Hematopoietic multipotent progenitor cell treated with erythropoietin and hydrocortisone succinate and interleukin-3 and kit ligand, for 6 days (in vitro differentiated cells): Measurements from ENCODE around the gene RILP.

Source experiments
- DNase-seq: peaks from one replicate; pipeline ENCODE4 v3.0.0-alpha.2; 2015

RILP gene

GRCh38 chr17:1597861-1598342, 51.8 kb downstream of the RILP start:
- DNase-seq, result no peak
